Nucleus accumbens (tissue), 56 donors: ENCODE results near the gene RTL5.

Experiments
- DNase-seq, 56 donors: peaks; one replicate each; lab custom pipeline; 2025; lab: John Stamatoyannopoulos, UW

The RTL5 gene

DNA sequence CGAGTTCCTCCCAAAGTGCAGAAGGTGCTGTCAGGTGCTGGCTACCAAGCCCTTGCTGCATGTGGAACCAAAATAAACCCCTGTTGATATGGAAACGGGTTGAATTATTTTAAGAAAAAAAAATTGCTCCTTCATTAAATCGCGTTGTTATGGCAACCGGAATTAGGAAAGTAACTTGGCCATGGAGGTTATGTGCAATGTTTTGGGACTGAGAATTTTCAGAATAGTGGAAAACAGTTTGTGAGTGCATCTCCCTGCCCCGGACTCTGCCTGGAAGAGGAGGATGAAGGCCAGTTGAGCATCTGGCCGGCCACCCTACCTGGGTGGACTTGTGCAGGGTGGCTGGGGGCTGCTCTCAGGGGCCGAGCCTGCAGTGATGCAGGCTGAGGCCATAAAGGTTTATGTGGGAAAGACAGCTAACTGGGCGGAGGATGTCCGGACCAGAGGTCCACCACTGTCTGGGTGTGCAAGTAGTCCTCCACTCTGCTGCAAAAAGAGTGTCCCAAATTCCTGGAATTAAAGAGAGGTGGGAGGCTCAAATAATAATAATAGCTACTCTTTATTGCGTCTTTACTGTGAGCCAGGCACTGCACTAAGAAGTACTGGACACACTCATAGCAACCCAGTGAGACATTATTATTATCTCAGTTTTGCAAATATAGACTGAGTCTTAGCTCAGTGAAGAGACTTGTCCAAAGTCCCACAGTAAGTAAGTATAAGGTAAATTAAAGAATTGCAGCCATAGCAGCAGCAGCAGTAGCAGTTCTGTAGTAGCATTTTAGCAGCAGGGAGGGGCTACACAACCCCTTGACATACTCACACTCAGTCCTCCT, 20.6 kb downstream of the RTL5 start:
- peak in 2 of 56 donors; percentile 4 to 6 for DNase-seq

DNA sequence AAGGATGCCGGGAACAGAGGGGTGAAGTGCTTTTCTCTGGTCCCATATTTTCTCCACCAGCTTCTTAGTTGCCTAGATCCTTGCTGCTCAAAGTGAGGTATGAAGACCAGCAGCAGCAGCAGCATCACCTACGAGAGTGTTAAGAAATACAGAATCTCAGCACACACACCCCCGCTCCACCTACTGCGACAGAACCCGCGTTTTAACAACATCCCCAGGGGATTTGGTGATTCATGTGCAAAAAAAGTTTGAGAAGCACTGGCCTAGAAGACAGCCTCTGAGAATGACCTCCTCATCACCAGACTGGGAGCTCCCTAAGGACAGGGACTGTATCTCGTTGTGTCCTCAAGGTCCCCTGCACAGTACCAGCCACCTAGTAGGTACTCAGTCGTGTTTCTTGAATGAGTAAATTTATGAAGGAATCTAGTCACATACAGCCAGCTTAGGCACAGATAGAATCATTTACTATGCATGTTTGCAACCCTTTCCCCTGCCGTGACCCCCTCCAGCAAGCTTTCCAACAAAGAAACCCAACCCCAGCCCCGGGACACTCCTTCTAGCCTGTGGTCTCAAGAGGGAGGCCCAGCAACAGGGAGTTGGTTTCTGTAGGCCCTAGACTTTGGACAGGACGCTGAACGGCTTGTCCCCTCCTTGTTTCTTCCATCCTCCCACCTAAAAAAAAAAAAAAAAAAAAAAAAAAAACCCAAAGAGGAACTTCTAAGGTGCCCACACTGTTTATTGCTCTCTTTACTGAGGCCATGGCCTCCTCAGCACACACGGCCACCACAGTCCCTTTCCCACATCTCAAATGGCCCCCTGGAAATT, 21.5 kb downstream of the RTL5 start:
- peak in 15 of 56 donors; percentile 2 to 51 (median 9) for DNase-seq

DNA sequence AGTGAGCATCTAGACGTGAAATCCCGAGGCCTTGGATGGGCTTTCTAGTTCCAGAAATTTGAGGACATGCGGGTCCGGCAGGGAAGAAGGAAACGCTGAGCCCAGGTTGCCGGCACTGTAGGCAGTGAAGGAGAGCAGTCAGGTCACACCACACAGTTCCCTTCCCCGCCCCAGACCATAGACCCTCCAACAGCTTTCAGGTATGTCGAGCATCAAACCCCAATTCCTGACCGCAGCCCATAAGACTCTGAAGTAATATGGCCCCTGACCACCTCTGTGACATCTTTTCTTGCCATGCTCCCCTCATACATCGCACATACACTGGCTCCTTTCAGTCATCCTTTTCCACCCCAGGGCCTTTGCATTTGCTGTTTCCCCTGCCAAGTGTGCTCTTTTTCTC, 23.0 kb downstream of the RTL5 start:
- DNase-seq: no peak

DNA sequence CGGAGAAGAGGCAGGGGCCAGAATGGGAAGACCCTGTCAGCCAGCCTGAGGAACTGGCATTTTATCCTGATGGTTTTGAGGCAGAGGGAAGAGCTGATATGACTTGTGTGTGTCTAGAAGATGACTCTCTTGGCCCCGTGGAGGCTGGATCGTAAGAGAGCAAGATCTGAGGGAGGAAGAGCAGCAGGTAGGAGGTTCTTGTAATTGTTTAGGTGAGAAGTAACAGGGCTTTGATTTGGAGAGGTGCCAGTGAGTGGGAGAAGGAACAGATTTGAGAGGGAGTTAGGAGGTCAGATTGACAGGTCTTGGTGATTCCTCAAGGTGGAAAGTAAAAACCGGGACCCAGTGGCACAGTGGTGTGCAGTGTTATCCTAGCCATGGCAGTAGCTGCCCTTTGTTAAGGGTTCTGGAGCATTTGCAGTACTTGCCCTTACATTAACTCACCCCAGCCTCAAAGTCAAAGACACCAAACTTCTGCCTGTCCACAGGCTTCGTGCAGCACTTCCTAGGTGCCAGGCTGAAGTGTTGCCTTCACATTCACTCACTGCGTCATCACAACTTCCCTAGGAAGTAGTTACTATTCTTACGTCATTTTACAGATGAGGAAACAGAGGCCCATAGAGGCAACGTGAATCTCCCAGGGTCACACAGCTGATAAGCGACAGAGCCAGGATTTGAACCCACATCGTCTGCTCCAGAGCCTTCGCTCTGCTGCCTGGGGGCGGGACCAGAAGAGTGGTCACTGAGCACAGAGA, 23.7 kb downstream of the RTL5 start:
- peak in 9 of 56 donors; percentile 0 to 30 (median 22) for DNase-seq

DNA sequence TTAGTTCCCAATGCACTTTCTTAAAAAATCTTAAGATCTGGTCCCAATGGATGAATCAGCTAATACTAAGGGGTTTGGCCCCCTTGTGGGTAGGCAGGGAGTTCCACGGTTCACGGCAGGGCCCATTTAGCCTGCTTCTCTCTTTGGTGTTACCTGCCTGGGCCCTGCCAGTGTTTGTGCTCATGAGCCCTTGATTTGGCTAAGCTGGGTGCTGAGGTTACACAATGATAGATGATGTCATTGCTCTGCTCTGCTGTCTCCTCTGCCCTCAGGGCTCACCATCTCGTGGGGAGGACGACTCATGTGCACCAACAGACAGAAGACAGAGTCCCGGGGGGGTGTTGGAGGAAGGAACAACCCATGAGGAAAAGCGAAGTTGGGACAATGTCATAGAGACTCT, 24.4 kb downstream of the RTL5 start:
- no peak for DNase-seq

DNA sequence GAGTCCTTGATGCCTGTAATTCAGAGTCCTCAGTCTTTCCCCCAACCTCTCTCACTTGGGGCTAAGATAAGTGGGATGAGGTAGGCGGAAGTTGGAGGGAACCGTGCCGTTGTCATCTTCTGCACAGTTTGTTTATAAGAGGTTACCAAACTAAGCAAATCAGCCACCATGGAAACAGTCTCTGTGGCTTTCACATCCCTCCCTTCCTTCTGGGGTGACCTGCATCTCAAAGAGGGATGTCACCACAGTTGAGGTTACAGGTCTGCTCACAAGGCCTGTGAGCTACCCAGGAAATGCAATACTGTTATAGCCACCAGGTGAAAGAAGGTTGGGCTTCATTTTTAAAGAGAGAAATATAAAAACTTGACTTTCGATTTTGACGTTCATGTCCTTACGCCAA, 26.3 kb downstream of the RTL5 start:
- DNase-seq: no peak

DNA sequence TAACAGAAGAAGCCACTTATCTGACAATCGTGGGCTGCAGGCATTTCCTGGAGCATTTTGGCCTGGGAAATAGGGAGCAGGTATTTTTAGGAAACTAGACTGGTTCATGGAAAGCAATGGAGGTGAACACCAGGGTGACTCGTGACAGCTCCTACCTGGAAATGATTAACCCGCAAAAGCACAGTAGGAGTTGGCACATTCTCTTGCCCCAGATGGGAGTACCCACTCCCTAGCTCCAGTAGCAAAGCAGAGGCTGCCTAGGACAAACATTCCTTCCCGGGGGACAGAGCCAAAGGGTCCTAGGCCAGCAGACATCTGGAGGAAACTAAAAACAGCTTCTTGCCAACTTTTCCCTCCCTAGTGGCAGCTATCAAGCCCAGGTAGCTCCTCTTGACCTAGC, 29.0 kb downstream of the RTL5 start:
- no peak for DNase-seq

DNA sequence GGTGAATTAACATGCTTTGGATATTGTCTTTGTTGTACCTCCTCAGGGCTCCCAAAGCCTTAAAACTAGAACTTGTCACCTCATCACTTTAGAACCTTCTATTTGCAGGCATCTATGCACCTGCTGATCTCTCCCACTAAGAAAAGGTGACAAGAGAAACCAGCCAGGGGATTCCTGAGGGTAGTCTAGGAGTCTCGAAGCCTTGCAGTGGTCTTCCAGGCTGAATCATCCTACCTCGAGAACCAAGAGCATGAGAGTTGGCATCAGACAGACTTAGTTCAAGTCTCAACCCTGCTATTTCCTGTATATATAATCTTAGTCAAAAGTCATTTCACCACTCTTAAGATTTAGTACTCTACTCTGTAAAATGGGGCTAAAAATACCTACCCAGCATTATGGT, 29.6 kb downstream of the RTL5 start:
- no peak for DNase-seq

DNA sequence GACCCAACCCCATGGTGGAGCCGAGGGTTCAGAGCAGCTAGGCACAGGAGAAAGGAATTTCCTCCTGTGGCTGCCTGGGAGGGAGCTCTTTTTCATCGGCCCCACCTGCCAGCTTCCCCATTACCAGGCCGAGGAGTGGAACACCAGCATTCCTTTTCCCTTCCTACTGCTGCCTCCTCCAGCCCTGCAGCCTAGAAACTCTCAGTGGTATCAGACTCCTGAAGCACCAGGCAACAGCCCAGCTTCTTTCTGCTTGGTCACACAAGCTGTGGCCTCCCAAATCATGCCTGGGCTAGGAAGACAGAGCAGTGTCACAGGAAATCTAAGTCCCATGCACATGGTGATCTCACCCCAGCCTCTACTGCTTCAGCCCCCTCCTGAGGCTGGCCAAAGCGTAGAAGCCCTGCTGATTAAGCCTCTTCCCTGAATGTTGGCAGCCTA, 30.1 kb downstream of the RTL5 start:
- no peak for DNase-seq

DNA sequence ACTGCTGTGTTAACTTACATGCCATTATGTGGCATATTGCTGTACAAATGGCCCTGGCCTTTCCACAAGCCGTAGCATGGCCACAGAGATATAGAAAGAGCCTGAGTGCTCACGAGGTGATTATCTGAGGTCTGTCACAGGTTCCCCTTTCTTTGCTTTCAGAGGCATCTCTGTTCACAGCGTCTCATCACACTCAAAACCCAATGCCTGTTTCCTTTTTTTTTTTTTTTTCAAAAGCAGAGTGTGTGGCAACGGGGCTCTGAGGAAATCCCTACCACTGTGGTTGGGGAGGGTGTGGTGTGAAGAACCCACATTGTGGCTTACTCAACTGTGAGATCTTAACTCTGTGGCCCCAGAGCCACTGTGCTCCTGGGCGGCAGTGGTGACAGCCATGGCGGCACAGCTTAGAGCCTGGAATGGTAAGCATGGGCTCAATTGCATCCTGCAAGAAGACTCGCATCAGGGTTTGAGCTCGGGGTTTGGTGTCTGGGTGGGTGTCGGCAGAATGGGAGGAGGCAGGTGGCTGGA, 30.8 kb downstream of the RTL5 start:
- no peak for DNase-seq

DNA sequence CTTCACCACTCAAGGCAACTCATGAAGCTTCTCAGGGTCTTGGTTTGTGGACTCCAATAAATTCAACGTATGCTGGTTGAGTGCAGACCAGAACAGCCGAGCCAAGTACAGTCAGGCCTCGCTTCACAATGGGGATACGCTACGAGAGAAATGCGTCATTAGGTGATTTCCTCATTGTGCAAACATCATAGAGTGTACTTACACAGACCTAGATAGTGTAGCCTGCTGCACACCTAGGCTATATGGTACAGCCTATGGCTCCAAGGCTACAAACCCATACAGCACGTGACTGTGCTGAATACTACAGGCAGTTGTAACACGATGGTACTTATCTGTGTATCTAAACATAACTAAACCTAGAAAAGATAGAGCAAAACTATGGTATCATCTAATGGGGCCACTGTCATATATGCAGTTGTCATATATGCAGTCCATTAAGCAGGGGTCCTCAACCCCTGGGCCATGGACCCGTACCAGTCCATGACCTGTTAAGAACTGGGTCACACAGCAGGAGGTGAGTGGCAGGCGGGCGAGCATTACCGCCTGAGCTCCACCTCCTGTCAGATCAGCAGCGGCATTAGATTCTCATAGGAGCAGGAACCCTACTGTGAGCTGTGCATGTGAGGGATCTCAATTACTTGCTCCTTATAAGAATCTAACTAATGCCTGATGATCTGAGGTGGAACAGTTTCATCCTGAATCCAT, 31.5 kb downstream of the RTL5 start:
- no peak for DNase-seq

DNA sequence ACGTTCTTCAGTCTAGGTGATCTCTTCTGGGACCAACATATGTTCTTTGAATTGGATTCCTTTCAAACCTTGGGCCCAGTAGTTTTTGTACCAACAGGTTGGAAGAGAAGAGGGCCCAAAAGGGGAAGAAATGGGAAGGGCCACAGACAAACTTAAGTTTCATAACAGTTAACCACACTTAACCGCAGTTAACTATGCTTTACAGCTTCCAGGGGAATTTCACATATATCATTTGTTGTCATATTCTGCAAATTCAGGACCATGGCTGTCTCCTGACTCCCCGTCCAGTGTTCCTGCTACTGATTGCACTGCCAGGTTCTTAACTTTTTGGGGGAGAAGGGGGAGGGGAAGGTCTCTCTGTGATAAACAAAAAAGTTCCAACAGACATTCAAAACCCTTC, 34.6 kb downstream of the RTL5 start:
- no peak for DNase-seq

DNA sequence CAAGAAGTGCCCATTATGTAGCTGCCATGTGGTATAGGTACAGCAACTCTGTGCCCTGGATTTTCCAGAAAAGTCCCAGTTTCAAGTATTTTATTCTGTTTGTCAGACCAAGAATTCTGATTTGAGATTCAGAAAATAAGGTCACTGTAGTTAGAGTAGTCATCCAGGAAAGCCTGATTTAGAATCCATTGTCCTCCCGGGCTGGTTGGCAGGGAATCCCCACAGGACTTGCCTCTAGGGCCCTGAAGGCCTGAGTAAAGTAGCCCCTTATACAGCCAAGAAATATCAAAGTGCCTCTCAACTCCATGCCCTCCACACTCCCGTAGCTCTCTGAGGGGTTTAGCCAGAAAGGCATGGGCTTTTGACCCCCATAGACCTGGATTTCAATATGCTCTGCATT, 36.3 kb downstream of the RTL5 start:
- DNase-seq: no peak

DNA sequence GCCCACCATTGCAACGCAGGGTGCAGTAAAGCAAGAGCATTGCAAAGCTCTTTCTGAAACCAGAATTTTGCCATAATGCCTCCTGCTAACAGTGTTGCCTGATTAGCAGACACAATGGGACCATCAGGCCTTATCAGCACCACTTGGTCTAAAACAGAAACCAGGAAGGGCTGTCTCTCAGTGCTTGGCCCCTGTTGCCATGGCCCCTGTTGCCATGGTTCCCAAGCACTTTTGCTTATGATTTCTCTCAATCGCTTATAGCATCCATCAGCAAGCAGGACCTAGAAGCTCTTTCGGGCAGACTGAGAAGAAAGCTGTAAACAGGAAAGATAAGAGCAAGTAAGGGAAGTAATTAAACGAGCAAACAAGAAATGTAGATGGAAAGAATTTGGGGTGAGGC, 36.8 kb downstream of the RTL5 start:
- peak in 11 of 56 donors; percentile 0 to 33 (median 4) for DNase-seq

DNA sequence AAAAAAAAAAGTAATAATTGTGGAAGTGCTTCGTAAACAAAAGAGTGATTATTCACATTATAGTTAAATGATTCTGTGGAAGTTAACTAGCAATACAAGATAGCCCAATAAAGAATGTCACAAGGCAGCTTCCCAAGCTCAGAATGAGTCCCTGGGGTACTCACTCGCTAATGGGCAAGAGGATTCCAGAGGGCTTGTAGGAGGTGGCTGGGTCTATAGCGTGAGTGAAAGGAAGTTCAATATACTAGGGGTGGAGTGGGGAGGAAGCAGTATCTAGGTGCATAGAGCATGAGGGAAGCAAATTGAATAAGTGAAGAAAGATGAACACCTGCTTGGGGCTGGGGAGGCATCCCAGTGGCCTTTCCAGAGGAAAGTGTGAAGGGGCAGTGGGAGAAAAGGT, 42.5 kb downstream of the RTL5 start:
- no peak for DNase-seq

DNA sequence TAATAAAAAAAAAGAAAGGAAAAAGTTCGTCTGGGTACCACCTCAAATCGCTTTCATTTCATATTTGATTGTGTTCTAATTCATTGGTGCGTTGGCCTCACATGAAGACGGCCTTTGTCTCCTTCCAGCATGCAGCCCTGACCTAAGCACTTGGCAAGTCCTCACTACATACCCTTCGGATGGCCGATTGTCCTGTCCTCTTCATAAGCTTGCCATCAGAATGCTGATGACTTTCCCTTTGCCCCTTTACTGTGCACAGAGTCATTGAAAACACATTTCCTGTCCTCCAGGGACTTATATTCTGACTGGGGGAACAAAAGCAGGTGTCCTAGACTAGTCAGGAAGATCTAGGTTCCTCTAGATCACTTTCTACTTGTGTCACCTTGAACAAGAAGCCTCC, 43.0 kb downstream of the RTL5 start:
- DNase-seq: peak in 3 of 56 donors; percentile 1 to 4 (median 4)

DNA sequence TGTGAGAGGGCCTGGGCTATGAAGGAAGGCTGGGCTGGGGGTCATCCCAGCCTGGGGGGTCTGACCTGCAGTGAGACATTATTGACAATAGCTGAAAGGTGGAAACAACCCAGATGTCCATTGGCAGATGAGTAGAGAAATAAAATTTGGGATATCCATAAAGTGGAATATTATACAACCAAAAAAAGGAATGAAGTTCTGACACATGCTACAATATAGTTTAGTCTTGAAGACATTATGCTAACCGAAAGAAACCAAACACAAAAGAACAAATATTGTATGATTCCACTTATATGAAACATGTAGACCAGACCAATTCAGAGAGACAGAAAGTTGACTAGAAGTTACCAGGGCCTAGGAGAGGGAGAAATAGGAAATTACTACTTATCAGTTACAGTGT, 44.7 kb downstream of the RTL5 start:
- DNase-seq: no peak

DNA sequence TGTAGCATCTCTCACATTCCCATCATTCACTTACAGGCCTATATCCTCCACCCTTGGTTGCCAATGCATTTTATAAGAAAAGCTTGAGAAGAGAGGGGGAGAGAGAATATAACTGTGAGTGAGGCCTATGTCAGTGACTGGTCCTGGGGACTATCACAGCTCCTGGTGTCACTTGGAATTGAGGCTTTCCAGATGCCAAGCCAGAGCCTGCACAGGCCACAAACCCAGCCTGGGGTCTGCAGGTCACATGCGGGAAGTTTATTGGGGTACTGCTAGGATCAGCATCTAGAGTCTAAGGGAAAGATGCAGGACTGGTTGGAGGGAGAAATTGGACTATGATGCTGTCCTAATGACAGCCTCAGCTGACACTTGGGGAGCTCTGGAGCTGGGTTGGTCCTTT, 47.6 kb downstream of the RTL5 start:
- DNase-seq: no peak

DNA sequence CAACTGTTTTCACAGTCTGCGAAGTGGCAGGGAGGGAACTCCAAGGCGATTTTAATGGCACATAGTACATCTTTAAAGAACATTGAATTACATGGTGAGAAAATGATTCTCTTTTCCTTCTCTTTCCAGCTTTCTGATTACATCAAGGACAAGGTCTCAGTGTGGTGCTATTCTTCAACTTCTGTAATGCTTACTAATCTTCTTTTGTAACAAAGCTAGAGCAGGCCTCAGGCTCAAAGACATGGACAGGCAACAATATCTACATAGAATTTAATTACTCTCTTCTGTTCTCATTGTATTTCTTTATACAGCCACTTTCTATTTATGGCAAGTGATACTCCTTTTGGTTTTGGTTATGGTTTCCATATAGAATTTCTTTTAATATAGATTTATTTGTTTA, 48.4 kb downstream of the RTL5 start:
- no peak for DNase-seq
